CD4-positive, alpha-beta T cell treated with Interleukin-12 subunit alpha and Interleukin-12 subunit beta, for 1 hour (primary cell): ENCODE data around the gene GRHL1.
A peak's percentile ranks its signal among the peaks of the same experiment; 100 is the strongest.
"Not testable (repeated sequence)": the region's sequence is repeated elsewhere in the genome, so short reads cannot be mapped to it uniquely, and the experiment has no call there.

Experiments used
- DNase-seq: peaks from one replicate; pipeline ENCODE4 v3.0.0-alpha.2; 2020

The GRHL1 gene

DNA sequence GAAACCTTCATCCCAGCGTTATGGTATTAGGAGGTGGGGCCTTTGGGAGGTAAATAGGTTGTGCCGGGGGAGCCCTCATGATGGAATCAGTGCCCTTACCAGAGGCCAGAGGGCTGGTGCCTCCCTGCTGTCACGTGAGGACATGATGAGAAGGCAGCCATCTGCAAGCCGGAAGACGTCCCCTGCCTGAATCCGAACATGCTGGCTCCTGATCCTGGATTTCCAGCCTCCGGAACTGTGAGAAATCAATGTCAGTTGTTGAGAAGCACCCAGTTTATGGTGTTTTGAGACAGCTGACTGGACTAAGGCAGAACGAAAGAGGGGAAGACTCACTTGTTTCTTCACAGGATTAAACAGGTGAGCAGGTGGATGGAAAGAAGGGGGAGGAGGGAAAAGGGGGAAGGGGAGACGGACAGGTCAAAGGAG lies 78.8 kb downstream of the GRHL1 start:
- no peak for DNase-seq

DNA sequence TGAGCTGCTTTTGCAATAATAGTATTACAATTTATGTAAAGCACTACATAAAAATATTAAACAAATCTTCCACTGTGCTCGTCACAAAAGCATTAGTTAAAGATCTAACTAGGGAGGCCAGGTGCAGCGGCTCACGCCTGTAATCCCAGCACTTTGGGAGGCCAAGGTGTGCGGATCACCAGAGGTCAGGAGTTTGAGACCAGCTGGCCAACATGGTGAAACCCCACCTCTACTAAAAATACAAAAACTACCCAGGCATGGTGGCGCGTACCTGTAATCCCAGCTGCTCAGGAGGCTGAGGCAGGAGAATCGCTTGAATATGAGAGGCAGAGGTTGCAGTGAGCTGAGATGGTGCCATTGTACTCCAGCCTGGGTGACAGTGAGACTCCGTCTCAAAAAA lies 79.3 kb downstream of the GRHL1 start:
- DNase-seq: not testable (repeated sequence)

DNA sequence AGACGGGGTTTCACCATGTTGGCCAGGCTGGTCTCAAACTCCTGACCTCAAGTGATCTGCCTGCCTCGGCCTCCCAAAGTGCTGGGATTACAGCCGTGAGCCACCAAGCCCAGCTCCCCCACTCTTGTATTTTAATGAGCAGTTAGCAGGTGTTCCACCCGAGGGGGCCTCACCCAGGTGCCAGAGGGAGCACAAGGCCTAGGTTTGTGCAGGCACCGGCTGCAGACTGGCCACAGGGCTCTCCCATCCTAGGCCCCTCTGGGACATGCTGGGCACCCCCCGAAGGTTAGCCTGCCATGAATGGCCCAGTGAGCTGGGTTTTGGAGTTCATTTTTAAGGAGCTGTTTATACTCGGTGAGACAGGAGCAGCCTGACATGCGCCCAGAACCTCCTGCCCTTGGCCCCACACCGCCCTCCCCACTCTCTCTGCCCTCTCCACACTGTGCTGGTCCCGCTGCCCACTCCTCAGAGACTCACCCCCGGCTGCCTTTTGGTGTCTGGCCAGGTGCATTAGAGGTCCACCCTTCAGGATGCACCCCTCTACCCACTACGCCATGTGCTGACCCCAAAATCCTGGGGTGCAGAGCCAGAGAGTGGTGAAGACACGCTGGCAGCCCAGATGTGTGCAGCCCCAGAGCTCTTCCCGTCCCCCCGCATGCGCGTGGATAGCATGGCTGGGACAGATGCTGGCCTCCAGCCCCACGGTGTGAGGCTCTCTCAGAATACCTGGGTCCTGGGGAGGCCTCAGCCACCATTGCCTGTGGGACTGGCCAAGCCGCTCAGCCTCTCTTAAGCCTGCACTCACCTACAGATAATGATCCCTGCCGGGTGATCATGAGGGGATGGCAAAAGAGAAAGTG lies 80.6 kb downstream of the GRHL1 start:
- DNase-seq: no peak

DNA sequence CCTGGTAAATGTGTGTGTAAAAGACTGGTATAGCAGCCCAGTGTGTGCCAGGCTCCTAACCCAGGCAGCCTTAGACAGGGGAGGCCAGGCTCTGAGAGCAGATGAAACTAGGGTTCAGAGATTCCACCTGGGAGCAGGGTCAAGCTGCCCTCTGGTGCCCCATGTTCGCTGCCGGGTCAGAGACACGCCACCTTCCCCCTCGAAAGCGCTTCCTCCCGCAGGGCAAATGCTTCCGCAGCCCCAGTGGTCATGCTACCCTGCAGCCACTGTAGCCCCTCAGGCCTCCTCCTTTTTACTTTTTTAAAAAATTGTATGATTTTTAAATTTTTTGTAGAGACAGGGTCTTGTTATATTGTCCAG lies 81.2 kb downstream of the GRHL1 start:
- no peak for DNase-seq

DNA sequence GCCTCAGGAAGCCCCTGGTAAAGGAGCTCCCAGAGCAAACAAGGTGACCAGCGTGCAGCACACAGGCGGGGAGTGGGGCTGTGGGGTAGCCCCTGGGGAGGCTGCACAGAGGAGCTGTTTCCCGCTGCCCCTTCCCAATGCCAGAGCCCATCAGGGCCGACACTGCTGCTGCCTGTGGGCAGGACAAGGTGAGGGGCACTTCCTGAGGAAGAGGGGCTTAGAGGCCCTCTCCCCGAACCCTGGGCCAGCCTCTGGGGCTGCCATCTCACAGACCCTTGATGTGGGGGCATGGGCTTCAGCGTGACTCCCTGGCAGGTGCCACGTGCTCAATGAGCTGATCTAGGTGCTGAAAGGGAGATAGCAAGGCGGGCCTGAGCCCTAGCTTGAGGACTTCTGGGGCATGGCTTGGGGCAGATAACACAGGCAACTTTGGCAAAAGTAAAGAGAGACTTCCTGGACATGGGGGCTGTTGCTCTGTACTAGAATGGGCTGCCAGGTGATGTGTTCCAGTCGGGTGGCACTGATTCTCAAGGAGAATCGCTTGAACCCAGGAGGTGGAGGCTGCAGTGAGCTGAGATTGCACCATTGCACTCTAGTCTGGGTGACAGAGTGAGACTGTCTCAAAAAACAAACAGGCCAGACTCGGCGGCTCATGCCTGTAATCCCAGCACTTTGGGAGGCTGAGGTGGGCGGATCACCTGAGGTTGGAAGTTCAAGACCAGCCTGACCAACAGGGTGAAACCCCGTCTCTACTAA lies 81.9 kb downstream of the GRHL1 start:
- DNase-seq: no peak

DNA sequence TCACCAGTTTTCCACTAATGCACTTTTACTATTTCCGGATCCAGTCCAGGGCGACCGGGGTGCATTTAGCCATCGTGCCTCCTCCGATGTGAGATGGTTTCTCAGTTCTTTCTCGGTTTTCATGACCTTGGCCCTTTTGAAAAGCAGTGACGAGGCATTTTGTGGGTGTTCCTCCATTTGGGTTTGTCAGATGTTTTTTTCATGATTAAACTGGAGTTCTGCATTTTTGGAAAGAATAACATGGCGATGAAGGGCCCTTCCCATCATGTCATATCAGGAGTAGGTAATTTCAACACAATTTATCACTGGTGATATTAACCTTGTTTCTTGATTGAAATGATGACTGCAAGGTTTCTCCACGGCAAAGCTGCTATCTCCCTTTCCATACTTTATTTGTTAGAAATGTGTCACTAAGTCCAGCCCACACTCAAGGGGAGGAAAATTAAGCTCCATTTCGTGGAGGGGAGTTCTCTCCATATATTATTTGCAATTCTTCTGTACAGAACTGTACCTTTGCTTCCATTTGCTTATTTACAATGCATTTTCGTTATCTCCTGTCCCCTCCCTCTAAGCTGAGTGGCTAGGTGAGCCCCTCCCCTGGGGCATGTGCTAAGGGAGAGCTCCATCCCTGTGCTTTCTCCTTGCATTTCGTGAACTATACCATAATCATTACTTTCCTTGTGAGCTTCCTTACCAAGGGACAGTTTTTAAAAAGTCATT lies 83.0 kb downstream of the GRHL1 start:
- no peak for DNase-seq

DNA sequence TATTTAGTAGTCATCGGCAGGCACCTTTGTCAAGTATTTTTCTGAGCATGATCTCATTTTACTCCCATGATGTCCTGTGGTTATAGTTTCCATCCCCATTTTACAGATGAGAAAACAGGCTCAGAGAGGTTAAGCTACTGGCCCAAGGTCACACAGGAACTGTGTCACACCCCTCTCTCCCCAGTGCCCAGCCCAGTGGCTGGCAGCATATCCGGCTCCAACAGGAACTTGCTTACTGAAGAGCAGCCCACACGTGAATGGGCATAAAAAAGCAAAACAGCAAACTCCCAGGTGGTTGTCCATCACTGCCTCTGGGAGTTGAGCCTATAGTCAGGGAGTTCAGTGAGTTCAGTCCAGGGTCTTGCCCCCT lies 83.5 kb downstream of the GRHL1 start:
- DNase-seq: peak; percentile 32

DNA sequence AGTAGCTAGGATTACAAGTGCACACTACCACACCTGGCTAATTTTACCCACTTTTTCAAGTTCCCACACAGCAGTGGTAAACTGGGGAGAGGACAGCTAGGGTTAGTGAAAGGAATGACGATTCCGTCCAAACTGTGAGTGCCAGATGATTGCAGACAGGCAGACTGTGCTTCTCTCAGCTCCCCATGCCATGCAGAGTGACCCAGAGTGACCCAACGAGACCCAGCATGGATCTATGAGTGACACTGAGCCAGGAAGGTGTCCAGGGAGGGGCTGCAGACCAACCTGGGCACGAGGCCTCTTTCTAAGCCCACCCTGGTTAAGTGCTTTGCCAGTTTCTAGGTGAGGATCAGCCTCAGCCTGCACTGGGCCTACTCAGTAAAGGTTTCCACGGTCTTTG lies 84.1 kb downstream of the GRHL1 start:
- DNase-seq: no peak

DNA sequence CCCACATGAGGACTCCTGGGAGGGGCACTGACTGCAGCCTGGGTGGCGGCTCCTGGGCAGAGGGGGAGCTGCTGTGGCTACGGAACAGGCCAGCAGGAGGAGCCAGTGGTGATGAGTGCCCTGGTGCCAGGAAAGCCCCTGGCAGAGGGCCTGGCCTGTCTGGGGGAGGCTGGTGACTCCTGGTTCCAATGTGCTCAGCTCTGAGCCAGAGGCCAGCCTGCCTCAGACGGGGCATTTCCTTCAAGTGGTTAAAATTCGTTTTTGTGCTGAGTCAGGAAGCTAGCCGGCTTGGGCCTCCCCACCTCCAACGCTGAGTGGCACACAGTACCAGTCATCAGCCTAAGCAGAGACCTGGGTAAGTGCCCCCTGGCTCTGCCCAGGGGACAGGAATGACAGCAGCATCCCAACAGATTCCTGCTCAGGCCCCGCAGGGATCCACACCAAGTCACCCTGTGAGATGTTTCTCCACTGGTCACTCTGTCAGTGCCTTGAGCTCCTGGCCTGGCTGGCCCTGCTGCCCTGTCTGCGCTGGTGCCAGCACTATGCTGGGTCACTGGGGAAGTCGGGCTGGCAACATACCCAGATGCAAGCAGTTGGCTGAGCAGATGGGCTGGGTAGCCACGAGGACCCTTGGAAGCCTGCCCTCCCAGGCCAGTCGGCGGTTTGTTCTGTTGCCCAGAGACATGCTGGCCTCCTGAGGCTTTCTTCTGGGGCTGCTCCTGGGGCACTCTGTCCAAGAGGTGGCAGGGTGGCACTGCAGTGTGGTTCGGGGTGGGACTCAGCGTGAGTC lies 84.8 kb downstream of the GRHL1 start:
- DNase-seq: peak; percentile 68

DNA sequence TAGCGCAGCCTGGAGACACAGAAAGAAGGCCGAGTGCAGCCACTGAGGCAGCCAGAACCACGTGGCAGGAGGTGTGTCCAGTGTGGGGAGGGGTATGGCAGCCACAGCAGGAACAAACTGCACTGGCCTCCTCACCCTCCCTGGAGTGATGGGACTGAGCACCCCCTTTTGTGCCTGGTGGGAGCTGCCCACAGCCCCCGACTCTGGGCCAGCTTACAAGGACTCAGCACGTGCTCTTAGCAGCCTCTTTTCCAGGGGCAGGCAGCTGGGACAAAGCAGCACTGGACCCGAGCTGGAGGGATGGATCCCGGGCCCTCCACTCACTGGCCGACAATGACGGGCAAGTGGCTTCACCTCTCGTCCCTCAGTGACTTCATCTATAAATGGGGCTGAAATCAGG lies 86.6 kb downstream of the GRHL1 start:
- DNase-seq: no peak

DNA sequence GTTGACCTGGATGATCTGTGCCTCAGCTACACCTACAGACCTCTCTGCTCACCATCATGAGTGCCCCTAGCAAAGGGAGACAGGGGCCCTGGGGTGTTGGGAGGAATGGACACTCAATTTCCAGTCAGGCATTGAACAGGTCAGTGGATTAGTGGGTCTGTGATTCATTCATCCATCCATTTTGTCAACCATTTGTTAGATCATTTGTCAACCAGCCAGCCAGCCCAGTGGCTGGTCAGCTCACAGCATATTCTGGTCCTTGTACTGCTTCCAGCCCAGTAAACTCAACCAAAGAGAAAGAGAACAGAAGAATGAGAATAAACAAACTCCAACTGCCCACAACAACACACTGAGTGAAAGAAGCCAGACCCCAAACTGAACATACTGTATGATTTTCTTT lies 87.2 kb downstream of the GRHL1 start:
- no peak for DNase-seq

DNA sequence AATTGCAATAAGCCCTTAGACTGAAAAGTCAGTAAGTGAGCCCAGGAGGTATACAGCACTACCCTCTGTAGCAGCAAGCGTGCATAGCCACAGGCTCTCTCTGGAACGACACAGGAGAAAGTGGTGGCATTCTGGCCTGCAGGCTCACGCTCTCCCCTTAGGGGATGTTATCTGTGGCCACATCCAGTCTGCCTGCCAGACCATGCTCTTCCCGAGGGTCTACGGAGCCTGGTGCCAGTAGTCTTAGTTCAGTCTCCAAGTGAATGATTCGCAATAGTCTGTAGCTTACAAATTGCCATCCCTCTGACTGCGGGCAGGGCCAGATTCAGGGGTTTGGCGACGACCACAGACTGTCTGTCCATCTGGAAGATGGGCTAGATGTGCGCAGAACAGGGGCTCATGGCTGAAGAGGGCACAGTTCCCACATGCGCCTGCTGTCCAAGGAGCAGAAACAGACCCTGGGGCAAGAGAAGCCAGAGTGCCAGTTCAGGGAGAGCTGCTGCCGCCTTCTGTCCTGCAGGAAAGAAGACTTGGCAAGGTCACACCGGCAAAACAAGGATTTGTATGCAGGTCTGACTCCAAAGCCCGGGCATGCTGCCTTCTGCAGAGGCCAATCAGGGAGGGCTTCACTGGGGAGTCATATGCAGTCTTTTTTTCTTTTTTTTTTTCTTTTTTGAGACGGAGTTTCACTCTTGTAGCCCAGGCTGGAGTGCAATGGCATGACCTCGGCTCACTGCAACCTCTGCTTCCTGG lies 88.3 kb downstream of the GRHL1 start:
- no peak for DNase-seq

DNA sequence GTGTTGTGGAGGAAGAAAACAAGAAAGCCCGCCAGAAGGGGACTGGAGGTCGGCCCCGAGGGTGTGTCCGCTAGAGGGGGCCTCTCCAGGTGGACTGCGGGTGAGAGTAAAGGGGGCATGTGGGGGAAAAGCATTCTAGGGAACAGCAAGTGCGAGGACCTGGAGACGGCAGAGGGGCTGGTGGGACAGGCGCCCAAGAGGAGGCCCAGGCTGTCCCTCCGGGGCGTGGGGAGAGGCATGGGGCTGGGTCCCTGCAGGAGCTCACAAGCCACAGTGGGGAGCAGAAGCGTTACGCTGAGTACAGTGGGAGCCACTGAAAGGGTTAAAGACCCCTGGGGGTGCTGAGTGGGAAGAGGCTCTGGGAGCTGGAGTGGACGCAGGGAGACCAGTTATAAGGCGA lies 90.2 kb downstream of the GRHL1 start:
- no peak for DNase-seq

DNA sequence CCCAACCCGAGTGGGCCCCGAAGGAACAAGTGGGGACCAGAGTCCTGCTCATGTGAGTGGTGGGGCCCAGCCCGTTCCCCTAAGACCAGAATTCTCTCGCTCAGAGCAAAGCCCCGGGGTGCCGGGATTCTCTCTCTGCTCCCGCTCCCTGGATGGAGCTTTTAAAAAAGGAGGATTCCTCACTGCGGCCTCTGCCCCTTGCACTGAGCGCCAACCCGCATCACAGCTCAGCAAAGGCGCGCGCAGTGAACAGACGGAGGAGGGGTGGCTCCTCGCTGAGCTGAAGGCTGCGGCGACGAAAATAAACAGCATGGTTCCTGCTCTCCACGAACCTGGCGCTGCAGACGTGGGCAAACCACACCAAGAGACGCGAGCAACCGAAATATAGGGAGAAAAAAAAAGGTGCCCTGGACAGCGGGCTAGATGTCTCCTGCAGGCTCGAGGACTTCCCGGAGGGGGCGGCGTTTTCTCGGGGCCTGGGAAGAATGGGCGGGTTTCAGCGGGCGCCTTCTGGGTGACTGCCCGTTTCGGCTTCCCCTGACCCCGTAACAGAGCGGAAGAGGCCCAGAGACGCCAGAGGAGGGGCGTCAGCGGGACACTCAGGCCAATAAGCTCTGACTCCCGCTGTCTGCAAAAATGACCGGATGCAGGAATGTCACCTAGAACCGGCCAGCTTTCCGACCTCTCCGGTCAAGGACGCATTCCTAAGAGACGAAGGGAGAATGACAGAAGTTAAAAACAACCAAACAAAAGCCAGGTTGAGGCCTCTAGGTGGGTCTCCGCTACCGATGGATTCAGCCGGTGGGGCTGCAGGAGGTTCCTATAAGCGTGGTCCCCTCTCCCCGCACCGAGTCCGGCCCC lies 91.0 kb downstream of the GRHL1 start:
- DNase-seq: peak; percentile 39

DNA sequence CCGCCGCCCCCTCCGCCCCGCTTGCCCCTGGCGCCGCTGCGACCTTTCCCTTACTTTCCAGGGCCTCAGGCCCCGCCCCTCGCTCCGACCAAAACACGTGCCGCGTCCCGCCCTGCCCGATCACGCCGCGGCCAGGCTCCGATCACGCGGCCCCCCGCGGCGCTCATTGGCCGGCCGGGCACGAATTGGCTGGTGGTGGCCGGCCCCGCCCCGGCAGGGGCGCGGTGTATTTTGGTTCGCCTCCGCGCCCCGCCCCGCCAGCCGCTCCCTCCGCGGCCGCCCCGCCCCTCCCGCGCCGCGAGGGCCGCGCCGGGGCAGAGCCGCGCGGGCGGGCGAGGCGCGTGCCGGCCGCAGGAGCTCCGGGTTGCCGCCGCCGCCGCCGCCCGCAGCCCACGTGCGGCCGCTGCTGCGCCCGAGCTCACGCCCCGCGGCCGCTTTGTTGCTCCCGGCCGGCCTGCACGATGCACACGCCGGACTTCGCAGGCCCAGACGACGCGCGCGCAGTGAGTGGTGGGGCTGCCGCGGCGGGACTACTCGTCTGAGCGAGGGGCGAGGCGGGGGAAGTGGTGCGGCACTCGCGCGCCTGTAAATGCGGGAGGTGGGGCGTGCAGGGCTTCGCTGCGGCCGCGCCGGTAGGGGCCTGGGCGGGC lies 91.9 kb downstream of the GRHL1 start, which contains the start of gene KLF11:
Gene KLF11, plus strand, starts transcription at position 295 of the 650 bp plus-strand sequence. Its CDS starts 167 bp downstream, at position 462.
- DNase-seq: peak; percentile 90

DNA sequence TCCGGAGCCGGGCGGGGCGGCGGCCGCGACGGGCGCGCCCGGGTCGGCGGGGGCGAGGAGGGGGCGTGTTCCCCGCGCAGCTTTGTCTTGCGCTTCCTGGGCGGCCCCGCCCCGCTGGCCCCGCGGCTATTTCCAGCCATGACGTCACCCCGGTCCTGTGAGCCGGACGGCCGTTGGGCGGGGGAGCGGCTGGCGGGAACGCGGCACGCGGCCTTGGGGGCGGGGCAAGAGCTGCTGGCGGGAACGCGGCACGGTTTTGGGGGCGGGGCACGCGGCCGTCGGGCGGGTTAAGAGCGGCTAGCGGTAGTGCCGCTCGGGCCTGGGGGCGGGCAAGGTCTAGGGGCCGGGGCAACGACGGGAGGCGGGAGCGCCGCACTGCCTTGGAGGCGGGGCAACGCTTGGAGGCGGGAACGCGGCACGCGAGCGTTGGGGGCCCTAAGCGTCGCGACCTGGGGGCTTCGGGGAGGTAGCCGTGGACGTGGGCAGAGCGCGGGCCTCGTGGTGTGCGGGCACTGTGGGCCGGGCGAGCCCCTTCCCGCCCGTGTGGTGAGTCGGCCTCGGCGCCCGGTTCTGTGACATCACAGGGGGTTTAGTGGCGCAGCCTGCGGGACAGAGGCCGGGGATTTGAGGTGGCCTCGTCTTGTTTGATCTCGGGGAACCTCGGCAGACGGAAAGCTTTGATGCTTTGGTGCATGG lies 92.6 kb downstream of the GRHL1 start:
- DNase-seq: peak; percentile 98

DNA sequence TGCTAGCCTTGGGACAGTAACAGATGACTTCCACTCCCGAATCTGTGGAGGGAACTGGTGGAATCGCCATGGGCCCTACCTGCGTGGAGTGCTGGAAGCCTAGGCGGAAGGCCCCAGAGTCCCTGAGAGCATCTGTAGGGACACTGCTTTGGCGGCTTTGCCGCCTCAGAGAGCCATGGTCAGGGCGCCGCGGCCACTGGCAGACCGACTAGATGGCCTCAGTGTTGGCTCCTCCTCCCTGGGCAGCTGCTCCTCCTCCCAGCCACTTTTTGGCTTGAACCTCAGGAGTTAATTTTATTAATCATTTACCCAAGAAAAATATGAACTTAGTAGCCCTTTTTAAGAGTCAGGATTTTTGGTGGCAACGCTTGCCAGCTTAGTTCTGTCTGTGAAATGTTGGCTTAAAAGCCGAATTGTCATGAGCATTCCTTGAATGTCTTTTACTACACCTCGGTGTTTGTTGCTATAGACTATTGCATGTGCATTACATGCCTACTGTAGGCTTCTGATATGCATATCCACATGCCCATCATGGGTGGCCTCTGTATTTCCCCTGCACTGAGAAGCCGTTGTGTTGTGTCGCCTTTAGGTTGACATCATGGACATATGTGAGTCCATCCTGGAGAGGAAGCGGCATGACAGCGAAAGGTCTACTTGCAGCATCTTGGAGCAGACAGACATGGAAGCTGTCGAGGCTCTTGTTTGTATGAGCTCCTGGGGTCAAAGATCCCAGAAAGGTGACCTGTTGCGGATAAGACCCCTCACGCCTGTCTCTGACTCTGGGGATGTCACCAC lies 94.3 kb downstream of the GRHL1 start:
- DNase-seq: no peak

DNA sequence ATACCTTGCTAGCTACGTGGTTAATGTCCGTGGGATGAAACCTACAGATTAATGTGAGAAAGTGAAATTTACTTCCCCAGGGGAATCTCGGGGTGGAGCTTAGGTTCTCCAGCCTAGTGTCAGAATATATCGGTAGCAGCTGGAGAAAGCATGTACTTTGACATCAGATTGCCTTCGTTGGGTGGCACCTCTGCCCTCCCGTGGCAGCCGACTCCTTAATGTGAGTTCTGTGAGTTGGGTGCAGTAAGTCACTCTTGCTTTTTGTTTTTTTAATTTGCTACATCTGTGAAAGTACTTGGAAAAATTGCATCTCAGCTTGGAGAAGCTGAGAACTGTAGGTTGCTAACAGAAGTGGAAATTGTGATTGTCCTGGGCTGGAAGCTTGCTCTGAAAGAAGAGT lies 95.4 kb downstream of the GRHL1 start:
- no peak for DNase-seq
